ENCODE results near the gene KDM1A.

The KDM1A gene

DNA sequence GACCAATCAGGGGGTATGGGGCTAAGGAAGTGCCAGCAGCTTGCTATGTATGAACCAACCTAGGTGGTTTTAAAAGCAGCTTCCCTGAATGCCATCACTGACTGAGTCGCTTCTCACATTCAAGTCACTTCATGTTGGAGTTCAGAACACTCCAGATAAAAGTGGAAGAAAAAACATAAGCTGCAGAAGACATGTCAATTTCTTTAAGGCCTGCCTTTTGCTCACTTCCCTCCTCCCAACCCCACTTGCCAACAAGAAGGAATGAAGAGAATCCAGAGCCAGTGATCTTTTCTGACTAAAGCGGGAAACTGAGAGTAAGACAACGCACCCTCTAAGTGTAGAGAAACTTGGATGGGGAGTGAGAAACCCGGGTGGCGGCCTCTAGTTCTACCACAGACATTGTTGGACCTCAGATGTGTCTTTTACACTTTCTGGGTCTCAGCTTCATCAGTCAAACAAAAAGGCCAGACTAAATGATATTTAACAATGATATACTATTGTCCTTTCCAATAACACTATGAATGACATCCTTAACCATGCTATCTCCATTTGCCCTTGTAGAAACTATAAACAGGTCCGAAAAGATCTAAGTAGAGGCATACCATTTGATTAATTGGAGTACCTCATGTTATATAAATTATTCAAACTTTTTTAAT is 95.3 kb downstream of the KDM1A start:
- DNase-seq = no peak

DNA sequence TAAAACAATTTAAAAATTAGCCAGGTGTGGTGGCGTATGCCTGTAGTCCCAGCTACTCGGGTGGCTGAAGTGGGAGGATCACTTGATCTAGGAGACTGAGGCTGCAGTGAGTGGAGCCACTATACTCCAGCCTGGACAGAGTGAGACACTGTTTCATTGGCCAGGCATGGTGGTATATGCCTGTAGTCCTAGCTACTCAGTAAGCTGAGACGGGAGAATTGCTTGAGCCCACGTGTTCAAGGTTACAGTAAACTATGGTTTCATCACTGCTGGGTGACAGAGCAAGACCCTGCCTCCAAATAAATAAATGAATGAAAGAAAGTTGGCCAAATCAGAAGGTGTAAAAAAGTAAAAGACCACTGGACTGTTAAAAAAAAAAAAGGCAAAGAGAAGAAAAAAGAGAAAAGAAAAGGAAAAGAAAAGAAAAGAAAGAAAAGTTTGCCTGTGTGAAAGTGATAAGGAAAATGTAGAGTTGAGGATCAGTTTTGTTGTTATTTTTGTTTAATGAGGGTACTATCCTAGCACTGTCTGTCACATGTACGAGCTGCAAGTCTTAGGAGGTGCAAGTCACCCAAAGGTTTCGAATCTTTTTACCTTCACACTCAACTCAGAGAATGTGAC is 97.1 kb downstream of the KDM1A start:
- DNase-seq = no peak

- no peak for DNase-seq
Measured at GRCh38 chr1:23116921-23117699, 97.8 kb downstream of the KDM1A start.

DNA sequence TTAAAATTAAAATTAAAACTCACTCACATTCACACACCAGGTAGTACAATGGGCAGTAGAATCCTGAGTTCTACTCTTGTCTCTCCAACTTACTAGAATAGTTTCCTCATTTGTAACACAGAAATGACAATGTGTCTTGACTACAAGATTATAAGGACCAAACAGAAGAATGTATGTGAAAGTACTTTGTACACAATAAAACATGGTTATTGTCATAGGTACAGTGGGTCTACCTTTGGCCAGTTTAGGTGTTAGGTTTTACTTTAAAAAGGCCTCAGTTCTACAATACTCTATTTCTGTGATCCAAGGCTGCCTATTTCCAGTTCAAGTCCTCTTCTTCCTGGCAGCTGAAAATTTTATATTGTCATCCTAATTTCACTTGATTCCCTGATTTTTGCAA is 99.1 kb downstream of the KDM1A start:
- DNase-seq = no peak

DNA sequence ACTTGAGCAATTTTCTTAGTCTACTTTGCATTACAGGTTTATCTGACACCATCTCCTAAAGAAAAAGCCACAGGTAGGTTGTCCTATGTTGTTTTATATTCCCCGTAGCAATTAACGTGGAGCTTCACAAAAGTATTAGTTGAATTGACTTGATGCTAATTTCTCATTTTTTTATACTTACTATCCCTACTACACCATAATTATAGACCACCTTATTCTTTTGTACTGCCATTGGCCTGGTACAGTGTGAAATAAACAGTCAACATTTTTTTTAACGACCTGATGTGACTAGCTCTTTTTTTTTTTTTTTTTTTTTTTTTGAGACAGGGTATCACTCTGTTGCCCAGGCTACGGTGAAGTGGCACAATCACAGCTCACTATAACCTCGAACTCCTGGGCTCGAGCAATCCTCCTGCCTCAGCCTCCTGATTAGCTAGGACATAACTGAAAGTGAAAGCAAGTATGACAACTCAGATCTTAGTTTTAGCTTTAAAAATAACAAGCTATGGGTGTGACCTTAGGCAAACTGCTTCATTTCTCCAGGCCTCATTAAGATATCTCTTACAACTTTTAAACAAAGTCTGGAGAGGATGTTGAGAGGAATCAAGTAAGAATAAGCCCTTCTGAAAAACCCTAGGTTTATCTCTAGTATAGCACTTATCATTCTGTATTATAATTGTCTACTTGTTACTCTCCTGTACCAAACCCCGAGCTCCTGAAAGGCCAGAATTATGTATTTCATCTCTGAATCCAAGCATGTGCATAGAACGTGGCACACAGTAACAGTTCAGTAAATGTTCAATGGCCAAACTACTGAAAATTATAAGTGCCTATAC is 99.9 kb downstream of the KDM1A start:
- no peak for DNase-seq

DNA sequence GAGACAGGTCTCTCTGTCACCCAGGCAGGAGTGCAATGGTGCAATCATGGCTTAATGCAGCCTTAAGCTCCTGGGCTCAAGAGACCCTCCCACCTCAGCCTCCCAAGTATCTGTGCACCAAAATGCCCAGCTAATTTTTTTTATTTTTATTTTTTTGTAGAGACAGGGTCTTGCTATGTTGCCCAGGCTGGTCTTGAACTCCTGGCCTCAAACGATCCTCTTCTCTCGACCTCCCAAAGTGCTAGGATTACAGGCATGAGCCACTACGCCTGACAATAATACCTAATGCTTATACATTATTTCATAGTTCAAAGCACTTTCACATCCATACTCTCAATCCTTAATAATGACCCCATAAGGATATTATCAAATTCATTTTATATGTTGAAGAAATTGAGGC is 101.1 kb downstream of the KDM1A start:
- DNase-seq = no peak

DNA sequence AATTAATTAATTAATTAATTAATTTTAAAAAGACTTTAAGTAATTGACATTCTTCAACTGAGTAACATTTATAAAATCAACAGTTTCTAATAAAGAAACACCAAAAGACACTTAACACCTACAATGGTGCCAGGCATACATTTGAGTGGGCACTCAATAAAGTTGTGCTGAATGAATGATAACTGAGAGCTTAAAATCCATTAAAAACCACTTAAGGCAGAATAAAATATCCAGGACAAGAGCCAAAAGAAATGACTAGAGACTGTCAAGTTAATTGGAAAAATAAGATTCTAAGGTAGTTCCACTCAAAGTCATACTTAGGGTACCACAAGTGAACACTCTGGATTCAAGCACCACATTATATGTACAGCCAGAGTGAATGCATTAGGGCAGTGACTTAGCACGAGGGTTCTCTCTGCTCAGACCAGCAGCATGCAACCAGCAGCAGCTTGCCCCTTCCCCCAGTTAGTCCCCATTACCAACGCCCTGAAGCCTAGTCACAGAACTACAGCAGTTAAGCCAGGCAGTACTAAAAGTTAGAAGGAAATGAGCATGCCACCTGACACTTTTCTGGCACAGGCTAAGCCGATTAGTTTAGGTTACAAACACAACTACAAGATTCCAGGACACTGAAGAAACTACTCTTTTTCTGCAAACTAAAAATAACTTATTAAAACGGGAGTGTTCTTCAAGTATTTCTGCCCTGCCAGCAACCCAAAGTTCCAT is 102.9 kb downstream of the KDM1A start:
- no peak for DNase-seq

DNA sequence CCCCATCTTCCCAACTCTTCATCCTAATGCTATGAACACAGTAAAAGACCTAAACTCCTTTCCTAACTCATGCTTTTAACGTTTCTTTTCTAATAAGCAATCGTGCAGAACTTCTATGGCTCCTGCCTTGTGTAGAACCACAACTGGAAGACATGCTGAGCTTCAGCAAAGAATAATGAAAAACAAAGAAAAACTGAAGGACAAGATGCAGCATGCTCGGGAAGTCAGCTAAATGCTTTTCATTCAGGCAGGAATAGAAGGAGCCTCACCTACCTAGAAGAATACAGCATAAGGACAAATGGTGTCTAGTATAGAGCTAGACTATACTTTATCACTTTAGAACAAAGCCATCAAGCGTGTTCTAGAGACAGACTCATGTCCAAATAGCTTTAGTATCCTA is 103.5 kb downstream of the KDM1A start:
- no peak for DNase-seq

DNA sequence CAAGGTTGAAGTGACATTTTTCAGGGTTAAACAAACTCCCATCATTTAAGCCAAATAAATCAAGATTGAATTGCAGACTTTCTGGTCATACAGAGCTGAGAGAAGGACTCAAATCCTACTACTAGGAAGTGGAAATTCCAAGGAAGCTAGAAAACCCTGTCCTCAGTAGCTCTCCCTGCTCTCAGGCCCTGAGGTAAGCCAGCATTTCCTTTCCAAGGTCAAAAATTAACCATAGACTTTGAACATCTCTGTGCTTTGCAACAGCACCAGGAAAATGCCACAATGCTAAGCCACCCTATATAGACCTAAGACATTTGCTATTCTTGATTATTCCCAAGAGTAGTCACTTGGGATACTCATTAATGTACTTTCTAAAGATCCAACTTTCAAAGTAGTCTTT is 104.3 kb downstream of the KDM1A start:
- DNase-seq = no peak

DNA sequence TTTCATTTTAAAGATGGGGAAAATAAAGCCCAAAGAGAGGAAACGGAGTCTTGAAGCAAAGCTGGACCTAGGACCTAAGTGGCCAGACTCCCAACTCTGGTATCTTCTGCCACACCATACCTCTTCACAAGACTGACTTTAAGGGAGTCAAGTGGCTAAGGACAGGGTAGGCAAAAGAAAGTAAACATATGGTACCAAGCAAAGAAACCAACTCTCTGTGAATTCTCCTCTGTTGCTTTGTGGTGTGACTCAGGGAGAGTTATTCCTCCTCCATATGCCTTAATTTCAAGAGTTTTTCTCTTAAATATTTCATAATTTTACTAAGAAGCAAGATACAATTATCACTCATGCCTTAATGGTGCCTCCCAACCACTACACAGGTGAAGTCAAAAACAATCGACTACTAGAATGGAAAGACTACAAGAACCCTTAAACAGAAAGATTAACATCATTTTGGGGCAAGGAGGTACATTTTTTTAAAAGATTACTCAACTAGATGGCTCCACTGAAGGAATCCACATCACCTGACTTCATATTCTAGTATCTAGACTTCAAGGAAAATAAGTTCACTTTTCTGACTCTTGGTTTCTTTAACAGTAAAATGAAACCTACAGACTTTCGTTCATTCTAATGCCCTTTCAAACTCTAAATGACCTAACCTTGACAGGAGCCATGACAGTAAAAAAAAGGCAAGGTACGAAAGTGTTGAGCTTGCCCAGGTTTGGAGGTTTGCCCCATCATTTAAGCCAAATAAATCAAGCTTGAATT is 105.2 kb downstream of the KDM1A start:
- no peak for DNase-seq

- DNase-seq = no peak
Measured at GRCh38 chr1:23125489-23125888, 106.2 kb downstream of the KDM1A start.

DNA sequence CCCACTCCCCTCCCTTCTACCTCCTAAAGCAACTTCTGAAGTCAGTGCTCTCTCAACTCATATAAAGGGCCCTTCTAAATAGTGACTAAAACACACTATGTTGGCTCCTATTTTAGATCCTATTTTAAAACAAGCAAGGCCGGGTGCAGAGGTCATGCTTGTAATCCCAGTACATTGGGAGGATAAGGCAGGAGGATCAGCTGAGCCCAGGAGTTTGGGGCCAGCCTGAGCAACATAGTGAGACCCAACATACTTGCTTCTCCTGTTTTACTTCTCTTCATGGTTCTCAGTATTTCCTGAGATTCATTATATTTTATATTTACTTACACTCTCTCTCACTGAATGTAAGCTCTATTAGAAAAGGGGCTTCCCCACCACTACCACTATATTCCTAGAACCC is 106.9 kb downstream of the KDM1A start:
- no peak for DNase-seq

- no peak for DNase-seq
Measured at GRCh38 chr1:23126801-23127200, 107.5 kb downstream of the KDM1A start.

DNA sequence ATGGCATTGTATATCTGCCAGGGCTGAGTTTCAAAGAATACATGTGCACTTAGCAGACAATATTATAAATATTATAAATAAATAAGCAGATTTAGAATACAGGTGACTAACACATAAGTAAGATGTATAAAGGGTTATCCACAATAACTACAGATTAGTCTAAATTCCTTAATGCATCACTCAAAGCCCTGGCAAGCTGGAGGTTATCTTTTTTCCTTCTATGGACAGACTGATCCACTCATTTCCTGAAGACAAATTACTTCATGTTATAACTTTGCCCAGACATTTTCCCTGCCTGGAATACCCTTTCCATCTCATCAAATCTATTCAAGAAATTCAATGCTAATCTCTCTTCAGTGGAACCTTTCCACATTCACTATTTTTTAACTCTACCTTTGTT is 110.6 kb downstream of the KDM1A start:
- DNase-seq = no peak

- no peak for DNase-seq
Measured at GRCh38 chr1:23132033-23132432, 112.8 kb downstream of the KDM1A start.

Measured in NCI-H1105 (cell line).